Nephron (organoid): ENCODE measurements around the gene ST3GAL3.

Experiments used
- H3K27ac Mint-ChIP-seq, 3 experiments: 2 replicates each; pipeline ENCODE4 v1.8.0; 2020; ENCODE audit warnings: mixed read lengths in 3 of 3, mild to moderate bottlenecking in 2 of 3, moderate library complexity in 1 of 3
- H3K27me3 Mint-ChIP-seq: 2 replicates; pipeline ENCODE4 v1.8.0; 2021; ENCODE audit warnings: low read depth, mild to moderate bottlenecking, moderate library complexity, mixed read lengths
- H3K36me3 Mint-ChIP-seq: 2 replicates; pipeline ENCODE4 v1.8.0; 2020; ENCODE audit warnings: low read depth, mixed read lengths
- H3K4me1 Mint-ChIP-seq: 2 replicates; pipeline ENCODE4 v1.8.0; 2020; ENCODE audit warnings: mixed read lengths
- H3K4me3 Mint-ChIP-seq, 3 experiments: 2 replicates each; pipeline ENCODE4 v1.8.0; 2020; ENCODE audit warnings: mild to moderate bottlenecking in 3 of 3, mixed read lengths in 3 of 3, moderate library complexity in 2 of 3
- H3K9me3 Mint-ChIP-seq: 2 replicates; pipeline ENCODE4 v1.8.0; 2020; ENCODE audit warnings: mixed read lengths
- CTCF ChIP-seq, 3 experiments: fragments of 200-600 bp; sonication (generic); IDR thresholded peaks; one replicate each; pipeline ENCODE4 v1.5.0; 2021; ENCODE audit warnings: antibody characterized with exemption in 3 of 3; ENCODE audit not compliant: unreplicated experiment in 3 of 3

The ST3GAL3 gene

GRCh38 chr1:43934101-43934985 is 227.0 kb downstream of the ST3GAL3 start:
- TF ChIP-seq CTCF (IDR thresholded peaks at IDR 0.05; ENCODE audit: unreplicated experiment in 3 of 3) = peak; percentile 90 to 93 (median 90)
- no peaks in the 10 kb centered on the region for H3K9me3 Mint-ChIP-seq

GRCh38 chr1:43934986-43935324 is 227.6 kb downstream of the ST3GAL3 start:
- peak overlapping the region; percentile 63 to 80 (median 72) for H3K4me3 Mint-ChIP-seq
- peak in 1 of 3 experiments; percentile 41 for TF ChIP-seq CTCF (IDR thresholded peaks at IDR 0.05; ENCODE audit: unreplicated experiment in 3 of 3)
- peaks cover 47% of the 10 kb centered on the region for H3K27me3 Mint-ChIP-seq
- H3K36me3 Mint-ChIP-seq = no peaks in the 10 kb centered on the region
- peaks cover 16% of the 10 kb centered on the region for H3K4me1 Mint-ChIP-seq
- no peaks in the 10 kb centered on the region for H3K9me3 Mint-ChIP-seq
- peak overlapping the region in 1 of 3 experiments; percentile 55 for H3K27ac Mint-ChIP-seq

More at GRCh38 chr1:43934101-43934985, 227.0 kb downstream of the ST3GAL3 start:
- H3K4me1 Mint-ChIP-seq = peaks cover 16% of the 10 kb centered on the region
- peak overlapping the region in 2 of 3 experiments; percentile 17 to 55 for H3K27ac Mint-ChIP-seq
- H3K4me3 Mint-ChIP-seq = peak overlapping the region; percentile 63 to 80 (median 72)
- H3K36me3 Mint-ChIP-seq = no peaks in the 10 kb centered on the region
- peaks cover 45% of the 10 kb centered on the region for H3K27me3 Mint-ChIP-seq

- no peak for TF ChIP-seq CTCF (IDR thresholded peaks at IDR 0.05; ENCODE audit: unreplicated experiment in 3 of 3)
- Mint-ChIP-seq H3K4me1 (peaks cover 16% of the 10 kb centered on the region), H3K36me3 (no peaks in the 10 kb centered on the region), H3K9me3 (no peaks in the 10 kb centered on the region), H3K27ac (peak overlapping the region in 1 of 3 experiments; percentile 69), H3K27me3 (peaks cover 50% of the 10 kb centered on the region), H3K4me3 (peak overlapping the region; percentile 63 to 80 (median 72))
Measured at GRCh38 chr1:43935711-43936427, 228.5 kb downstream of the ST3GAL3 start.

- TF ChIP-seq CTCF (IDR thresholded peaks at IDR 0.05; ENCODE audit: unreplicated experiment in 3 of 3) = no peak
- no peaks in the 10 kb centered on the region for H3K9me3 Mint-ChIP-seq
- H3K27ac Mint-ChIP-seq = peak overlapping the region in 1 of 3 experiments; percentile 86
- H3K27me3 Mint-ChIP-seq = peaks cover 50% of the 10 kb centered on the region
- H3K36me3 Mint-ChIP-seq = no peaks in the 10 kb centered on the region
- peaks cover 16% of the 10 kb centered on the region for H3K4me1 Mint-ChIP-seq
- H3K4me3 Mint-ChIP-seq = peak overlapping the region; percentile 70 to 81 (median 80)
Measured at GRCh38 chr1:43936431-43937151, 229.3 kb downstream of the ST3GAL3 start.

- Mint-ChIP-seq H3K4me3 (peak overlapping the region; percentile 70 to 81 (median 80)), H3K4me1 (peaks cover 16% of the 10 kb centered on the region), H3K36me3 (no peaks in the 10 kb centered on the region), H3K9me3 (no peaks in the 10 kb centered on the region), H3K27ac (peak overlapping the region in 1 of 3 experiments; percentile 86), H3K27me3 (peaks cover 48% of the 10 kb centered on the region)
- no peak for TF ChIP-seq CTCF (IDR thresholded peaks at IDR 0.05; ENCODE audit: unreplicated experiment in 3 of 3)
Measured at GRCh38 chr1:43937179-43937865, 230.0 kb downstream of the ST3GAL3 start.
